Measurements from ENCODE around the gene GALNT2.

Gene GALNT2

DNA sequence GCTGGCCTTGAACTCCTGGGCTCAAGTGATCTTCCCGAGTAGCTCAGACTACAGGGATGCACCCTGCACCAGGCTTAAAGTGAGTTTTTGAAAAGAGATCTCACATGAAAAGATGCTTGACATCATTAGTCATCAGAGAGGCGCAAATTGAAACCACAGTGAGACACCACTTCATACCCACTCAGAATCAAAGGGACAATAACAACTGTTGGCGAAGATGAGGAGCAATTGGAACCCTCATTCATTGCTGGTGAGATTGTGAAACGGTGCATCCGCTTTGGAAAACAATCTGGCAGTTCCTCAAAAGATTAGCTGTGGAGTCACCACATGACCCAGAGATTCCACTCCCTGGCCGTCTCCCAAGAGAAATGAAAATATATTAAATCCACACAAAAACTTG, 236.8 kb downstream of the GALNT2 start:
- DNase-seq (ENCODE audit: low spot score): no peak

DNA sequence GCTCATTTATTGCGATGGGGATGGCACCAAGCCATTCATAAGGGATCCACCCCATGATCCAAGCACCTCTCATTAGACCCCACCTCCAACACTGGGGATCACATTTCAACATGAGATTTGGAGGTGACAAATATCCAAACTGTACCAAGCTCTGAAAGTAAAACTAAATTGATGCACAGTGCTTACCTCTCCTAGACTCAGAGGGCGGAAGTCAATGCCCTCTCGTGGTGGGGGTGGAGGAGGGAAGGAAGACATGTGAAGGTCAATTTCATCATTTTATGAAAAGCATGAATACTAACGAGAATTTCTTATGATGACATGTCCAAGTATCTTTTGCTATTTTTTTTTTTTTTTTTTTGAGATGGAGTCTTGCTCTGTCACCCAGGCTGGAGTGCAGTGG, 239.1 kb downstream of the GALNT2 start:
- DNase-seq (ENCODE audit: low spot score): no peak

- no peak for DNase-seq (ENCODE audit: low spot score)
These were observed 240.2 kb downstream of the GALNT2 start for GRCh38 chr1:230307213-230307612.

GRCh38 chr1:230308039-230308438, 241.0 kb downstream of the GALNT2 start:
- peak; percentile 89 for DNase-seq (ENCODE audit: low spot score)

DNA sequence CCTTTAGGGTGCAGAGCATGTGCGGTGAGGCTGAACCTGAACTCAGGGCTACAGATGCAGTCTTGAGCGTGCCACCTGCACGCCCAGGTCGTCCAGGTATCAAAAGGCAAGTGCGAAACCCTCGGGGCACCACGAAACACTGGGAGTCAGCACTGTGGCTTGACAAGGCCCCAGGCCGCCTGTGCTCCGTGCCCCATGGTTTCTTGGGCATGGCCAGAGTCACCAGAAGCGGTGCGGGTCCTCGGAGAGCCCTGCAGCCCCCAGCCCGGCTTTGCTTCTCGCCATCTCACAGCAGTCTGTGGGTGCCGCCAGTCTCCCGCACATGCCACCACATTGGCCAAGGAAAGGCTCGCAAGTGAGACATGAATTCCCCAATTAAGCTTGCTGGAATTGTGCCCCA, 241.8 kb downstream of the GALNT2 start:
- DNase-seq (ENCODE audit: low spot score): no peak

DNA sequence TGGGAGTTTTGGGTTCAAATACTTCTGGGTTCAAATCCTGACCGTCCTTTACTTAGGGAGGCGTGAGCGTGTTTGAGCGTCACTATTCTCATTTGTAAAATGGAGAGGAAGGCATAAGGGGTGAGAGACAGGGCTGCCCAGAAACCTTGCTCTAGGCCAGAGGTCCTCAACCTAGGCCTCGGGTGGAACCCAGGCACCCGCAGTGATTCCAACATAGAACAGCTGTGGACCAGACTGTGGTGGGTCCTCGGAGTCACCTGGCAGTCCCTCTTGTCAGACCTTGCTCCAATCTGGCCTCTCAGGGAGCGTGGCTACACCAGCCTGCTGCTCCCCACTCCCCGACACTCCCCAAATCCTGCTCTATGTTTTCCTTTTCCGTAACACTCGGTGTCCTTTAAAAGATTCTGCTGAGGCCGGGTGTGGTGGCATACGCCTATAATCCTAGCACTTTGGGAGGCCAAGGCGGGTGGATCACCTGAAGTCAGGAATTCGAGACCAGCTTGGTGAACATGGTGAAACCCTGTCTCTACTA, 242.7 kb downstream of the GALNT2 start:
- DNase-seq (ENCODE audit: low spot score): no peak

GRCh38 chr1:230310381-230311163, 243.5 kb downstream of the GALNT2 start:
- peak; percentile 70 for DNase-seq (ENCODE audit: low spot score)

GRCh38 chr1:230312676-230313075, 245.6 kb downstream of the GALNT2 start:
- no peak for DNase-seq (ENCODE audit: low spot score)

DNA sequence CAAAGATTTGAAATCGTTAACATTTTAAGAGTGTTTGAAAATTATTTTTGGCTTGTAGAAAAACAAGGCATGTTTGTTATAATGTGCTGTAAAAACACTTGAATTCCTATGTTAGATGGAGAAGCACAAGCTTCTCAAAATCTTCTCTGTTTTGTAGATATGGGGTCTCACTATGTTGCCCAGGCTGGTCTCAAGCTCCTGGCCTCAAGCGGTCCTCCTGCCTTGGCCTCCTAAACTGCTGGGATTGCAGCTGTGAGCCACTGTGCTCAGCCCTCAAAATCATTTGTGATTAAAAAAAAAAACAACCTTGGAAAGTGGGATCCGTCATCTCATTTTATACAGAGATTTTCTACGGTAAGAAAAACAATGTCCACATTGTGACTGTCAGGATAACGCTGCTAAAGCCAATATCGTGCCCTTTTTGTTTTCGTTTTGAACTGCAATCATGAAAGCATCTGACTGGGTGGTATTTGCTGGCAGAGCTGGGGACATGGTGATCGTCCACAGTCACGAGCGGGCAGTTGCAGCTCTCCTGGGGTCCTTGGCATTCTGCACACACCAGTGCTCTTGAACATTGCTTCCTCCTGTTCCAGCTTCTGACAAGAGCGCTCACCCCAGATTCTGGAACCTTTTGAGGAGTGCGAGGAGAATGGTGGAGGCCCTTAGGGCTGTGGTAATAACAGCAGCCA, 246.6 kb downstream of the GALNT2 start:
- no peak for DNase-seq (ENCODE audit: low spot score)

DNA sequence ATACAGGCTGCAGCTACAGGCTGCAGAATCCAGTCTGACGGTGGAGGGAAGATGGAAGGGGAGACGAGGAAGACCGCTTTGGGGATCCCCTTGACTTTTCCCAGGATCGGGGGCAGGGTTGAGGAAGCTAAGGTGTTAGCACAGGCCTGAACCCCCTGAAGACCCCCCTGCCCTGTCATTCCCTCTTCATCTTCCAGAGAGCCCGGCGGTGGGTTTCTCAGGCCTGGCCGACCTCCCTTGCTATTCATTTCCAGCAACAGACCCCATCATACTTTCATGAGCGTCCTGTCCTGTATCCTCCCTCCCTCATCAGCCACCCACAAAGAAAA, 247.1 kb downstream of the GALNT2 start:
- no peak for DNase-seq (ENCODE audit: low spot score)

DNA sequence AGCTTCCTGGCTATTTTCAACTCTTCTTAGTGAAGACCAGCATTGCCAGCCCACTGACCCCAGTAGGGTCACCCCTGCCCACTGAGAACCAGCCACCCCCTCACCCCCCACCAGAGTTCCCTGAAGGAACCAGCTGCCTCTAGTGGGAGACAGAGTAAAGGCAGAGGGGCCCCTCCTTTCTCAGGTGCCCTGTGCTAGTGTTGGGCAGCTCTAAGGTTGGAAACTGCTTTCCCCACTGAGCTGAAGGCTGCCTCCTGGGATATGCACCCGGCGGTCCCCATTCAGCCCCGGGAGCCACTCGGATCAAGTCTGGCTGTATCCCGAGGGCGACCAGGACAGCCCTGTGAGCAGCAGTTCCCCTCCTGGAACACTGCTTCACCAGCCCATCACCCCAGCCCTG, 248.1 kb downstream of the GALNT2 start:
- no peak for DNase-seq (ENCODE audit: low spot score)

- no peak for DNase-seq (ENCODE audit: low spot score)
These were observed 250.1 kb downstream of the GALNT2 start for GRCh38 chr1:230316864-230317745.

DNA sequence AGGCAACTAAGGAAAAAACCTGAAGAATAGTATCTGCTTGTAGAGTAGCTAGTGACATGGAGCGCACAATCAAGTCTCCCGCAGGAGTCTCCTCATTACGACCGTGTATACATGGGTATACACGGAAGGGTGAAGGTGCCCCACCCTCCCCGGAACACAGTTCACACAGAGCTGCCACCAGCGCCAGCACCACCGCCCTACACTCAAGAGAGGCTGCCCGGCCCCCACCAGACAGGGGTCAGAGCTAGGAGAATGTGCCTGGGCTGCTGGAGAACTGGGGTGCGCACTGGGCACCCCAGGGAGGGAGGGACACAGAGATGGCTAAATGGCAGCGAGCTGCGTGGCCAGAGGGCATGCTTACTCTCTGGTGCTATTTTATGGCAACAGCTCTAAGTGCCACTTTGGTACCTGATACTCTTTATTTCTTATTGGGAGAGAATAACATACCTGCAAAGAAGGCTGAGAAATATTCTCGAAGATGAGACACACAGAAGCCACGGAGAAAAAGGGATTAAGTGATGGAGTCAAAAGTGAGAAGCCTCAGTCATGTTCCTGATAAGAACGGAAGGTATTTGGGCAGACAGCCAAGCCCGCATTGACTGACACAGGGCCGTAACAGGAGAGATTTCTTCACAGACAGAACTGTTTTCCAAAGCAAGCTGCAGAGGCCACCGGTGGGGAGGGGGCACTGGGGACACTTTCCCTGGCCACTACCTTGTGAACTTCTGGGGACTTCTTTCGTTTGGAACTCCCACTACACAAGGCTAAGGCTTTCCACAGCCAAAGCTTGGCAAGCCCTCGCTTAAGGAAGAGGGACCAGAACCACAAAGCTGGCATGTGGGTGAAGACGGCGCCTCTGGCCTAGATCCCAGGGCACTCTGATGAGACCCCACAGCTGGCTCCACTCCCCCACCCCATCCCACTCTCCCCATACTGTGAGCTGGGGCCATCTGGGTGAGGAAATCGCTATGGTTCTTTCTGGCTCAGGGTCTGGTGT, 251.1 kb downstream of the GALNT2 start:
- DNase-seq (ENCODE audit: low spot score): no peak

DNA sequence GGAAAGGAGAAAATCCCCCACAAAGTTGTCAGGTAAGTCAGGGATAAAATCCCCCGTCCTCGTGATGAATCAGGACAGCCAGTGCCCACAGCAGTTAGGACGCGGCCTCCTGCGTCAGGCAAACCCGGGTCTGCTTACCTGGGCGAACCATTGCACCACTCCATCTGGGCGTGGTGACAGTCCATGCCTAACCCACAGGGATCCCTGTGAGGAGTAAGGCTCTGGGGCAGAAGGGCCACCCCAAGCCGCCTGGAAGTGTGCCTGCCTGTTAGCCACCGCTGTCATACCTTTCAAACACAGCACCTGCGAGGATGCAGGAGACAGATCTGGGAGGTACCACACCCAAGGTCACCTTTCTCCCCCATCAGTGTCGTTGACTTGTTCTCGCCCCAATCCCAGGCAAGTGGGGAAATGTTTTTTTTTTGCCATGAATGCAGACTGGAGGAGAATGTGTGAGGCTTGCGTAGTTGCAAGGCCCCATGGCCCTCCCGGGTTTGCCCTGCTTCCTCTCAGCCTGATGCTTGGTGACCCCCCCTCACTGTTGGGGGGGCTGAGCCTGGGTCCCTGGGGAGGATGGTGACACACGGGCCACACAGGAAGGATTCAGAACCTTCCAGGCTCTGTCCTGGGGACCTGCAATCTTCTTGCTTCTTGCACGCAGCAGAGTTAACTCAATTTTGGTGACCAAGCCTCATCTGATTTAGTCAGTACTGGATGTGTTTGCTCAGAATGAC, 252.1 kb downstream of the GALNT2 start:
- no peak for DNase-seq (ENCODE audit: low spot score)

DNA sequence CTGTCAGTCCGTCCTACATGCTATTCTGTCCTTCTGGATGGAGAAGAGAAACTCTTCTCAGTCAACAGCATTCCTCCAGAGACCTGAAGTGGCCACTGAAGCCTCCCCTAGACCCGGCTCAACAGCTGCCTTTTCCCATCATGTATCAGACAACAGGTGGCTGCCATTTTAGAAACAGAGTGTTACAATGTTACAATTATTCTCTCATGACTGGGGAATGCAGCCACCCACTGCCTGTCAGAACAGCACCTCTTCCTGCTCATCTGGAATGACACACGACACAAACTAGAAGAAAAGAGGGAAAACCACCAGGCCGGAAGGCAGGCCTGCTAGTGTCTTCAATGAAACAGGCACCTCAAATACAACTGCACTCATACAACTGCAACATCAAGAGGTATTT, 253.8 kb downstream of the GALNT2 start:
- no peak for DNase-seq (ENCODE audit: low spot score)

DNA sequence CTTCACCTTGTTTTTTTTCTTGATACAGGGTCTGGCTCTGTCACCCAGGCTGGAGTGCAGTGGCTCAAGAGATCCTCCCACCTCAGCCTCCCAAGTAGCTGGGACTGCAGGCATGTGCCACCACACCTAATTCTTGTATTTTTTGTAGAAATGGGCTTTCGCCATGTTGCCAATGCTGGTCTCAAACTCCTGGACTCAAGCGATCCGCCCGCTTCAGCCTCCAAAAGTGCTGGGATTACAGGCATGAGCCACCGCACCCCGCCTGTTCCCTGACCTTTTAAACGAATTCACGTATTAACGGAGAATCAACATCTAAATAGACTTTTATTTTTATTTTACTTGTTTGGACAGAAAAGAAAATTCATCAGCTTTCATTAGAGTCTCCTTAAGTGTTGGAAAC, 254.3 kb downstream of the GALNT2 start:
- no peak for DNase-seq (ENCODE audit: low spot score)

GRCh38 chr1:230321741-230322420, 254.8 kb downstream of the GALNT2 start:
- no peak for DNase-seq (ENCODE audit: low spot score)

GRCh38 chr1:230322421-230322756, 255.4 kb downstream of the GALNT2 start:
- no peak for DNase-seq (ENCODE audit: low spot score)

GRCh38 chr1:230322967-230323547, 256.0 kb downstream of the GALNT2 start:
- DNase-seq (ENCODE audit: low spot score): no peak

DNA sequence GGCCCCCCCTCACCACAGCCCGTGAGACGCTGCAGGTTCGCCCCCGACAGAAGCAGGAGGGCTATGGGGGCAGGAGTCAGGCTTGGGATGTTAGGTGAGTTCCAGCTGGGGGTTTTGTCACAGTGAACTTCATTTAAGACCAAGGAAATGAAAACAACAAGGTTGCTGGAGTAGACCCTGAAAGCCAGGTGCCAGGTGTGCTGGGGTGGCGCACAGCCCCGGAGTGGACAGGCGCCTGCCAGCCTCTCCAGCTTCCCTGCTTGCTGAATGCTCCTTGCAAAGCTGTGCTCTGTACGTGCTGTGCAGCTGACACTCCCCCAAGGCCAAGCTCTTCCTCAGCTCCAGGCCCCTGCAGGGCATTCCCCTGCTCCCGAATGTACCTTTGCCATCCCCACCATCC, 256.6 kb downstream of the GALNT2 start:
- DNase-seq (ENCODE audit: low spot score): no peak
